ENCODE measurements around the gene BLM. TPM values are rescaled to one million over a fixed set of nuclear protein-coding genes. Genes with fewer than 3 reads are reported as not detected.

BLM gene
- total RNA-seq, 4 donors from 2014 or later = 0.29 to 5.0 (median 0.48) TPM

- Histone ChIP-seq H3K27me3 (no peaks in the 10 kb centered on the region), H3K27ac (no peak overlapping the region), H3K4me3 (no peak overlapping the region), H3K4me1 (no peaks in the 10 kb centered on the region), H3K36me3 (no peaks in the 10 kb centered on the region), H3K9me3 (no peaks in the 10 kb centered on the region)
- no peak for DNase-seq
- TF ChIP-seq POLR2A (IDR thresholded peaks at IDR 0.05) = no peak
- no peak for TF ChIP-seq CTCF (IDR thresholded peaks at IDR 0.05)
- intact Hi-C loops (cut with DNase I; ENCODE audit: low total_unique reads) = no loop called here
Measured at GRCh38 chr15:90838544-90838943, 121.4 kb downstream of the BLM start.

DNA sequence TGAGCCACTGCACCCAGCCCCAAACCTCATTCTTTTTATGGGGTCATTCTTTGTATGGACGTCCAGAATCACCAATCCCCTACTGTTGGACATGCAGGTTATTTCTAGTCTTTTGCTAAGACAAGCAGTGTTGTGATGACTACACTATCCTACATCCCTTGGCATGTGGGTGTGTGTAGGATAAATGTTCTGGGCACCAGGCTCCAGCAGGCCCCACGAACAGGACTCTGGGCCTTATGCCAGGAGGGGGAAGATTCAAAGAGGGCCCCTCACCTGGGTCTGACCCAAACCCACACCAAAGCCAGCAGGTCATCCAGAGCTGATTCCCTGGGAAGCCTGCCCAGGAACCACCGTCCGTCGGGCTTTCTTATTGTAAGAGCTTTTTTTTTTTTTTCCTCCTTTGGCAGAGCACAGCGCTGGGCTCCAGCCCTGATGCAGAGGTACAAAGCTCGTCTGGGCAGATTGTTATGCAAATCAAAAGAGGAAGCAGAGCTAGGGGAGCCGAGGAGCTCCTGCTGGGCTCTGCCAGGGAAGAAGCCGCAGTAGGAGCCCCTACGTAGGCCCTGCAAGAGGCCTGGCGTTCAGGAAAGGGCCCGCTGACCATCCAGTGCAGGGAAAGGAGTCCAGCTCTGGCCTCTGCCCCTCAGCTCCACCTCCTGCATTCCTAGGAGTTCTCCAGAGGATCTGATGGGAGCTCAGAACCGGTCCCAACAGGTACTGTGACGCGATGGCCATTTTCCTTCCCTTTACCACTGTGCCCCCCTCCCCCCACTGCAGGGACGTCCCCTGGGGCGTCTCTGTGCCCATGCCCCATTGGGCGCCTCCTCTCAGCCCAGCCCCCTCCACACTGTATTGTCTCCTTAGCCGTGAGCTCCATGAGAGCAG, 122.3 kb downstream of the BLM start:
- Histone ChIP-seq H3K4me3 (no peak overlapping the region), H3K27me3 (no peaks in the 10 kb centered on the region), H3K9me3 (no peaks in the 10 kb centered on the region), H3K36me3 (no peaks in the 10 kb centered on the region), H3K27ac (no peak overlapping the region), H3K4me1 (no peaks in the 10 kb centered on the region)
- no peak for TF ChIP-seq CTCF (IDR thresholded peaks at IDR 0.05)
- TF ChIP-seq POLR2A (IDR thresholded peaks at IDR 0.05) = no peak
- intact Hi-C loops (cut with DNase I; ENCODE audit: low total_unique reads) = no loop called here
- DNase-seq = no peak

DNA sequence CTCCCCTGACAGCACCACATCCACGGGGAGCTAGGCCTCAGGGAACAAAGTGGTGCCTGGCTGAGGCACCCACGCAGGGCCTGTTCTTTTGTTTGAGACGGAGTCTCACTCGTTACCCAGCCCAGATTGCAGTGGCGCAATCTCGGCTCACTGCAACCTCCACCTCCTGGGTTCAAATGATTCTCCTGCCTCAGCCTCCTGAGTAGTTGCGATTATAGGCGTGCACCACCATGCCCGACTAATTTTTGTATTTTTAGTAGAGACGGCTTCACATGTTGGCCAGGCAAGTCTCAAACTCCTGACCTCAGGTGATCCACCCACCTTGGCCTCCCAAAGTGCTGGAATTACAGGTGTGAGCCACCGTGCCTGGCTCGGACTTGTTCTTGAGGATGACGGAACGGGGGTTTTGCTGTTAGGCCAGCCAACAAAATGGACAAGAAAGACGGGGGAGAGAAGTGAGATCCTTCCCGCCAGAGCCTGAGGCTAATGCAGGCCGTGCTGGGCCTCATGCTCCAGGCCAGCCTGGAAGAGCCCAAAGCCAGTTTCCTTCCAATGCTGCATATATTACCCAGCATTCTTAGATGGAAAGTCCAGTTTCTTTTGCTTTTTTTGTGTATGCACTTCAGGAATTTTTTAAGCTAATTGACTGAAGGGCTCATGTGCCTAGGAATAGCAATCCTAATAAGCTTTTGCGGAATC, 123.2 kb downstream of the BLM start:
- no peaks in the 10 kb centered on the region for H3K27me3 ChIP-seq
- intact Hi-C loops (cut with DNase I; ENCODE audit: low total_unique reads) = no loop called here
- no peaks in the 10 kb centered on the region for H3K9me3 ChIP-seq
- no peak overlapping the region for H3K27ac ChIP-seq
- TF ChIP-seq CTCF (IDR thresholded peaks at IDR 0.05) = no peak
- no peak for TF ChIP-seq POLR2A (IDR thresholded peaks at IDR 0.05)
- H3K36me3 ChIP-seq = no peaks in the 10 kb centered on the region
- no peaks in the 10 kb centered on the region for H3K4me1 ChIP-seq
- H3K4me3 ChIP-seq = no peak overlapping the region
- no peak for DNase-seq

- H3K27ac ChIP-seq = no peak overlapping the region
- TF ChIP-seq POLR2A (IDR thresholded peaks at IDR 0.05) (no peak), CTCF (IDR thresholded peaks at IDR 0.05) (no peak)
- no peaks in the 10 kb centered on the region for H3K4me1 ChIP-seq
- intact Hi-C loops (cut with DNase I; ENCODE audit: low total_unique reads) = no loop called here
- no peaks in the 10 kb centered on the region for H3K36me3 ChIP-seq
- H3K4me3 ChIP-seq = no peak overlapping the region
- H3K27me3 ChIP-seq = no peaks in the 10 kb centered on the region
- H3K9me3 ChIP-seq = no peaks in the 10 kb centered on the region
- DNase-seq = no peak
Measured at GRCh38 chr15:90840954-90841353, 123.8 kb downstream of the BLM start.

- no peaks in the 10 kb centered on the region for H3K27me3 ChIP-seq
- no peaks in the 10 kb centered on the region for H3K4me1 ChIP-seq
- intact Hi-C loops (cut with DNase I; ENCODE audit: low total_unique reads) = no loop called here
- H3K27ac ChIP-seq = no peak overlapping the region
- no peak for DNase-seq
- TF ChIP-seq CTCF (IDR thresholded peaks at IDR 0.05) = no peak
- TF ChIP-seq POLR2A (IDR thresholded peaks at IDR 0.05) = no peak
- no peaks in the 10 kb centered on the region for H3K9me3 ChIP-seq
- H3K36me3 ChIP-seq = no peaks in the 10 kb centered on the region
- no peak overlapping the region for H3K4me3 ChIP-seq
Measured at GRCh38 chr15:90844696-90845095, 127.5 kb downstream of the BLM start.
